Liver (tissue), 9 donors: Measurements from ENCODE around the gene BAHD1. TPM values are rescaled to one million over a fixed set of nuclear protein-coding genes. Genes with fewer than 3 reads are reported as not detected.

ENCODE experiments used
- DNase-seq: peaks from one replicate; pipeline ENCODE4 v3.0.0-alpha.2; 2017; ENCODE audit warnings: low spot score
- H3K27ac ChIP-seq, 2 donors: one replicate each; pipeline ENCODE4 v1.7.0; 2013; ENCODE audit warnings: inconsistent platforms in 2 of 2, low read length in 2 of 2, control low read depth in 1 of 2, low read depth in 1 of 2, mild to moderate bottlenecking in 1 of 2
- H3K27me3 ChIP-seq, 4 donors: one replicate each; pipeline versions ENCODE4 v1.6.1 to v1.7.0; 2013; ENCODE audit warnings: low read length in 3 of 4, inconsistent platforms in 1 of 4, mild to moderate bottlenecking in 1 of 4, moderate library complexity in 1 of 4; ENCODE audit not compliant: control insufficient read depth in 4 of 4, insufficient read depth in 4 of 4
- H3K36me3 ChIP-seq, 4 donors: one replicate each; pipeline versions ENCODE4 v1.6.1 to v1.7.0; 2013; ENCODE audit warnings: low read length in 3 of 4, mild to moderate bottlenecking in 3 of 4, low read depth in 1 of 4, moderate library complexity in 1 of 4; ENCODE audit not compliant: control insufficient read depth in 4 of 4, insufficient read depth in 3 of 4
- H3K4me1 ChIP-seq, 4 donors: one replicate each; pipeline versions ENCODE4 v1.6.1 to v1.7.0; 2013; ENCODE audit warnings: low read length in 3 of 4, mild to moderate bottlenecking in 3 of 4, moderate library complexity in 1 of 4; ENCODE audit not compliant: control insufficient read depth in 4 of 4, insufficient read depth in 4 of 4
- H3K4me3 ChIP-seq, 3 donors: one replicate each; pipeline versions ENCODE4 v1.6.1 to v1.7.0; 2013; ENCODE audit warnings: low read length in 3 of 3, control low read depth in 1 of 3, low read depth in 1 of 3, mild to moderate bottlenecking in 1 of 3
- H3K9ac ChIP-seq, 2 donors: one replicate each; pipeline ENCODE4 v1.7.0; 2013; ENCODE audit warnings: low read length in 2 of 2, mild to moderate bottlenecking in 2 of 2, moderate library complexity in 2 of 2, control low read depth in 1 of 2, low read depth in 1 of 2
- H3K9me3 ChIP-seq, 4 donors: one replicate each; pipeline versions ENCODE4 v1.6.1 to v1.7.0; 2013; ENCODE audit warnings: low read length in 3 of 4; ENCODE audit not compliant: control insufficient read depth in 4 of 4
- EGR1 ChIP-seq, 2 donors: IDR thresholded peaks; 2 replicates each; pipeline ENCODE4 v1.6.1; 2016 to 2018; ENCODE audit warnings: antibody characterized with exemption in 2 of 2, low read depth in 2 of 2
- FOXA1 ChIP-seq: IDR thresholded peaks from 2 replicates; pipeline ENCODE4 v1.6.1; 2016; ENCODE audit warnings: antibody characterized with exemption
- FOXA2 ChIP-seq: IDR thresholded peaks from 2 replicates; pipeline ENCODE4 v1.6.1; 2016; ENCODE audit warnings: antibody characterized with exemption
- GABPA ChIP-seq, 2 donors: IDR thresholded peaks in 1 of 2; conservative IDR thresholded peaks in 1 of 2; 2 replicates each; pipeline ENCODE4 v1.6.1; 2016; ENCODE audit warnings: antibody characterized with exemption in 2 of 2, mild to moderate bottlenecking in 1 of 2, moderate library complexity in 1 of 2
- HNF4A ChIP-seq, 2 donors: conservative IDR thresholded peaks; 2 replicates each; pipeline ENCODE4 v1.6.1; 2016; ENCODE audit warnings: antibody characterized with exemption in 2 of 2, mild to moderate bottlenecking in 2 of 2
- HNF4G ChIP-seq: IDR thresholded peaks from 2 replicates; pipeline ENCODE4 v1.6.1; 2016; ENCODE audit warnings: antibody characterized with exemption
- JUND ChIP-seq, 2 donors: IDR thresholded peaks; 2 replicates each; pipeline ENCODE4 v1.6.1; 2016; ENCODE audit warnings: antibody characterized with exemption in 2 of 2
- NR2F2 ChIP-seq: IDR thresholded peaks from 2 replicates; pipeline ENCODE4 v1.6.1; 2016; ENCODE audit warnings: antibody characterized with exemption
- RAD21 ChIP-seq, 2 donors: IDR thresholded peaks; 2 replicates each; pipeline ENCODE4 v1.6.1; 2016; ENCODE audit warnings: antibody characterized with exemption in 2 of 2, mild to moderate bottlenecking in 2 of 2
- REST ChIP-seq: IDR thresholded peaks from 2 replicates; pipeline ENCODE4 v1.6.1; 2016; ENCODE audit warnings: antibody characterized with exemption, mild to moderate bottlenecking
- RXRA ChIP-seq, 2 donors: IDR thresholded peaks; 2 replicates each; pipeline ENCODE4 v1.6.1; 2017 to 2018; ENCODE audit warnings: antibody characterized with exemption in 2 of 2, mild to moderate bottlenecking in 1 of 2
- SP1 ChIP-seq: IDR thresholded peaks from 2 replicates; pipeline ENCODE4 v1.6.1; 2018; ENCODE audit warnings: antibody characterized with exemption, mild to moderate bottlenecking
- TAF1 ChIP-seq: conservative IDR thresholded peaks from 2 replicates; pipeline ENCODE4 v1.6.1; 2016; ENCODE audit warnings: antibody characterized with exemption, mild to moderate bottlenecking
- YY1 ChIP-seq: IDR thresholded peaks from 2 replicates; pipeline ENCODE4 v1.6.1; 2016; ENCODE audit warnings: antibody characterized with exemption, mild to moderate bottlenecking
- ZBTB33 ChIP-seq: IDR thresholded peaks from 2 replicates; pipeline ENCODE4 v1.6.1; 2016; ENCODE audit warnings: antibody characterized with exemption
- WGBS: extraction: QIAGEN DNeasy Blood & Tissue Kit; methylation state at CpG from one replicate; pipeline ENCODE4 v1.1.7; 2013; 5-methylcytosine and 5-hydroxymethylcytosine counted together
- polyA plus RNA-seq, 2 donors: library from polyadenylated mRNA; stranded (reverse) in 1 of 2; unstranded in 1 of 2; fragments of 200-250 nt in 1 of 2; fragments of >200 nt in 1 of 2; fragmentation: Nextera tagmentation in 1 of 2; extraction: Ambion mirVana in 1 of 2; gene quantifications; one replicate each; pipeline versions ENCODE4 v1.2.1 to v1.2.3, GENCODE V29; 2013 to 2015
- total RNA-seq, 2 donors: library from RNA; depleted of rRNA; stranded (reverse); fragments of >200 nt; gene quantifications; one replicate each; pipeline ENCODE4 v1.2.3, GENCODE V29; 2014
- TF ChIP-seq, protein P1 (sequence below): IDR thresholded peaks from 2 replicates; pipeline ENCODE4 v1.6.1; 2016; ENCODE audit warnings: antibody characterized with exemption
- TF ChIP-seq, protein P2 (sequence below): fragments of 150-350 bp; IDR thresholded peaks from 2 replicates; pipeline ENCODE4 v1.5.1; 2017; ENCODE audit warnings: improper control_type of control experiment, low read depth, low read length; ENCODE audit not compliant: missing input control
- TF ChIP-seq, protein P3 (sequence below): IDR thresholded peaks from 2 replicates; pipeline ENCODE4 v1.6.1; 2016; ENCODE audit warnings: antibody characterized with exemption
- donor health status: healthy.
- donor health status: healthy.
- donor health status: healthy.
- donor health status: healthy.
- donor health status: healthy.

The BAHD1 gene
- total and polyA plus RNA-seq, 4 donors, result 1.8 to 8.7 (median 6.6) TPM

DNA sequence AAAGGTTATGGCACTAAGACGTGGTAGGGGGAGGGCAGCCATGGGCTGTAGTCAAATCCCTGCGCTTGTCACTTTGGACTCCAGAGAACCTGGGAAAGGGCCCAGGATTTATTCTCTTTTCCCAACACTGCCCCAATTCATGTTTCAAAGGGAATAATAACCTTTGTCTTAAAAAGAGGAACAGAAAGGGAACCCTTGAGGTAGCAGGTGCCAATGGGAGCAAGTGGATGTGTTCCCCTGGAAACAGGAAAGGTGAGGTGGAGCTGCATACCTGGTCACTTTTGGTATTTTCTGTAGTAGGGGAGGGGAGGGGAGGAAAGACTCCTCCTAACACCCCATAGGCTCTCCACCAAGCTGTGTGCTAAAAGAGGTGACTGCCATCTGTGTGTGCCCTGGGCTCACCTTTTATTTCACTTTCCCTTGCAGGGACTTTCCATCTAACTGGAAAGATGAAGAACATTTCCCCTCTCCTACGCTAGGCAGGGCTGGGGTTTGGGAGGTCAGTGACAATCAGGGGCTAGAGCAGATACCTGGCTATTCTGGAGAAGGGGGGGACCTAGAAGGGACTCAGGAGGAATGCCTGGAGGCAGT is 23.9 kb downstream of the BAHD1 start:
- Histone ChIP-seq H3K27me3 (no peaks in the 10 kb centered on the region), H3K4me1 (no peaks in the 10 kb centered on the region), H3K4me3 (no peak overlapping the region), H3K36me3 (peaks cover 5 to 35% (median 10%) of the 10 kb centered on the region in 4 donors), H3K9me3 (no peaks in the 10 kb centered on the region), H3K27ac (no peak overlapping the region), H3K9ac (no peak overlapping the region)
- 72% methylated on average over 3 of the region's 3 CpGs for WGBS
- TF ChIP-seq, protein P1, sequence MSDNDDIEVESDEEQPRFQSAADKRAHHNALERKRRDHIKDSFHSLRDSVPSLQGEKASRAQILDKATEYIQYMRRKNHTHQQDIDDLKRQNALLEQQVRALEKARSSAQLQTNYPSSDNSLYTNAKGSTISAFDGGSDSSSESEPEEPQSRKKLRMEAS, result no peak
- TF ChIP-seq NR2F2, result no peak
- TF ChIP-seq RAD21 (IDR thresholded peaks at IDR 0.05), result no peak
- DNase-seq, result no peak

- Histone ChIP-seq H3K9ac (no peak overlapping the region), H3K36me3 (peaks cover 3 to 35% (median 10%) of the 10 kb centered on the region in 4 donors), H3K9me3 (no peaks in the 10 kb centered on the region), H3K4me3 (no peak overlapping the region), H3K4me1 (peaks cover 0 to 8% (median 4%) of the 10 kb centered on the region in 4 donors), H3K27me3 (no peaks in the 10 kb centered on the region), H3K27ac (no peak overlapping the region)
- WGBS, result 98% methylated on average over 10 of the region's 10 CpGs
- no peak for DNase-seq
- TF ChIP-seq GABPA (IDR thresholded peaks at IDR 0.05 in 1 of 2, conservative IDR thresholded peaks at IDR 0.05 in 1 of 2) (no peak), JUND (IDR thresholded peaks at IDR 0.05) (no peak)
Measured at GRCh38 chr15:40465939-40466338, 25.2 kb downstream of the BAHD1 start.

DNA sequence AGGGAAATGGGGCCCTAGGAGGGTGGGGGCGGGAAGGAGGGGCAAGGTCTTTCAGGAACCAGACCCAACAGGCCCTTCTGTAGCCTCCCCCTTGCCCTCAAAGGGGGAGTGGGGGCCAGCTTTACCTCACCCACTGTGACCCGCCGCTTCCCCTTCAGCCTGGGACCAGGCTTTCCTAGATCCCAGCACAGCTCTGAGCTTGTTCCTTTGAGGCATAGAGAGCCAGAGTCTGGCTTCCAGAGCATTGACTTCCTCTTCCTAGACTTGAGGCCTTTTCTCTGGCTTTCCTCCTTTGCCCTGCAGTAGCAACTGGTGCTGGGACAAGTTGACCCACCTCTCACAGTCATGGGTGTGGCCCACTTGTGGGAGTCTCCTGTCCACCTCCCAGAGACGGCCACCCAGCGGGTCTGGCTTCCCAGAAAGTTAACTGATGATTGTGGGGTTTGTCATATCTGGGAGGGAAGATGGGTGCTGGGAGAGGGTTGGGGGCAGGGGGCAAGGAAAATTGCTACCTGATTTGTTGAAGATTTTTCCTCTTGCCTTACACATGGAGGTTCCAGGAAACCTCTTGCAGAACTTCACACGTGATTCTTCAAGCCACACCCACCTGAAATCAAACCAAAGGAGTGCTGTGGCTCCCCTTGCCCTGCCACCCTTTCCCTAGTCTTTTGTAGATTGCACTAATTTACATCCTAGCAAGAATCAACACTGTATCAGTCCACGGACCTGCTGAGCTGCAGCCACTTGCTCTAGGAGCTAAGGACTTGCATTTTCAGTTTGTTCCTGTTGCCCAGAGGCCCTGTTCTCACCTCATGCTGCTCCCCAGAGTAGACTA is 25.9 kb downstream of the BAHD1 start:
- H3K27ac ChIP-seq, result no peak overlapping the region
- H3K4me1 ChIP-seq, result peaks cover 3 to 13% (median 7%) of the 10 kb centered on the region in 4 donors
- H3K36me3 ChIP-seq, result peaks cover 3 to 35% (median 10%) of the 10 kb centered on the region in 4 donors
- H3K27me3 ChIP-seq, result no peaks in the 10 kb centered on the region
- no peak overlapping the region for H3K9ac ChIP-seq
- no peaks in the 10 kb centered on the region for H3K9me3 ChIP-seq
- TF ChIP-seq NR2F2 (no peak), ZBTB33 (no peak), RXRA (IDR thresholded peaks at IDR 0.05) (no peak), RAD21 (IDR thresholded peaks at IDR 0.05) (no peak), FOXA2 (no peak), HNF4G (no peak), GABPA (IDR thresholded peaks at IDR 0.05 in 1 of 2, conservative IDR thresholded peaks at IDR 0.05 in 1 of 2) (no peak), JUND (IDR thresholded peaks at IDR 0.05) (no peak), HNF4A (conservative IDR thresholded peaks at IDR 0.05) (no peak), EGR1 (IDR thresholded peaks at IDR 0.05; ENCODE audit: low read depth in 2 of 2) (no peak), FOXA1 (no peak), TAF1 (no peak), SP1 (no peak), YY1 (no peak), REST (no peak)
- TF ChIP-seq, protein P2, sequence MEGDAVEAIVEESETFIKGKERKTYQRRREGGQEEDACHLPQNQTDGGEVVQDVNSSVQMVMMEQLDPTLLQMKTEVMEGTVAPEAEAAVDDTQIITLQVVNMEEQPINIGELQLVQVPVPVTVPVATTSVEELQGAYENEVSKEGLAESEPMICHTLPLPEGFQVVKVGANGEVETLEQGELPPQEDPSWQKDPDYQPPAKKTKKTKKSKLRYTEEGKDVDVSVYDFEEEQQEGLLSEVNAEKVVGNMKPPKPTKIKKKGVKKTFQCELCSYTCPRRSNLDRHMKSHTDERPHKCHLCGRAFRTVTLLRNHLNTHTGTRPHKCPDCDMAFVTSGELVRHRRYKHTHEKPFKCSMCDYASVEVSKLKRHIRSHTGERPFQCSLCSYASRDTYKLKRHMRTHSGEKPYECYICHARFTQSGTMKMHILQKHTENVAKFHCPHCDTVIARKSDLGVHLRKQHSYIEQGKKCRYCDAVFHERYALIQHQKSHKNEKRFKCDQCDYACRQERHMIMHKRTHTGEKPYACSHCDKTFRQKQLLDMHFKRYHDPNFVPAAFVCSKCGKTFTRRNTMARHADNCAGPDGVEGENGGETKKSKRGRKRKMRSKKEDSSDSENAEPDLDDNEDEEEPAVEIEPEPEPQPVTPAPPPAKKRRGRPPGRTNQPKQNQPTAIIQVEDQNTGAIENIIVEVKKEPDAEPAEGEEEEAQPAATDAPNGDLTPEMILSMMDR, result no peak
- TF ChIP-seq, protein P3, sequence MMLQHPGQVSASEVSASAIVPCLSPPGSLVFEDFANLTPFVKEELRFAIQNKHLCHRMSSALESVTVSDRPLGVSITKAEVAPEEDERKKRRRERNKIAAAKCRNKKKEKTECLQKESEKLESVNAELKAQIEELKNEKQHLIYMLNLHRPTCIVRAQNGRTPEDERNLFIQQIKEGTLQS, result no peak
- TF ChIP-seq, protein P1, result no peak
- WGBS, result 87% methylated on average over 7 of the region's 7 CpGs
- no peak overlapping the region for H3K4me3 ChIP-seq
- DNase-seq, result no peak
